Small intestine (tissue), 7 donors: ENCODE data around the gene CEP162. TPM values are rescaled to one million over a fixed set of nuclear protein-coding genes. Genes with fewer than 3 reads are reported as not detected.
"Not testable (repeated sequence)": the region's sequence is repeated elsewhere in the genome, so short reads cannot be mapped to it uniquely, and the experiment has no call there.

Source experiments
- DNase-seq, 2 donors: peaks; one replicate each; pipeline versions ENCODE4 v3.0.0 to v3.0.0-alpha.2; 2013
- FAIRE-seq: peaks from 2 replicates; lab custom pipeline; 2012; peaks lifted over from hg19 to GRCh38; lab: Jason Lieb, UNC
- H3K27ac ChIP-seq, 3 donors: one replicate each; pipeline ENCODE4 v1.5.1; 2013; ENCODE audit warnings: low read length in 2 of 3, mild to moderate bottlenecking in 2 of 3, control low read depth in 1 of 3, inconsistent platforms in 1 of 3, low read depth in 1 of 3, moderate library complexity in 1 of 3
- H3K27me3 ChIP-seq, 3 donors: one replicate each; pipeline ENCODE4 v1.6.1; 2013; ENCODE audit warnings: low read length in 3 of 3, inconsistent platforms in 1 of 3; ENCODE audit not compliant: control insufficient read depth in 3 of 3, insufficient read depth in 3 of 3
- H3K36me3 ChIP-seq, 3 donors: one replicate each; pipeline ENCODE4 v1.6.1; 2013; ENCODE audit warnings: low read length in 3 of 3, inconsistent platforms in 1 of 3, low read depth in 1 of 3, mild to moderate bottlenecking in 1 of 3, moderate library complexity in 1 of 3; ENCODE audit not compliant: control insufficient read depth in 3 of 3, insufficient read depth in 2 of 3
- H3K4me1 ChIP-seq, 3 donors: one replicate each; pipeline ENCODE4 v1.6.1; 2013; ENCODE audit warnings: low read length in 2 of 3, inconsistent platforms in 1 of 3, low read depth in 1 of 3, mild to moderate bottlenecking in 1 of 3, moderate library complexity in 1 of 3; ENCODE audit not compliant: control insufficient read depth in 3 of 3, insufficient read depth in 2 of 3
- H3K4me3 ChIP-seq, 3 donors: one replicate each; pipeline ENCODE4 v1.5.1; 2013; ENCODE audit warnings: low read length in 3 of 3, control low read depth in 1 of 3, inconsistent platforms in 1 of 3, low read depth in 1 of 3, mild to moderate bottlenecking in 1 of 3, moderate library complexity in 1 of 3
- H3K9me3 ChIP-seq, 2 donors: one replicate each; pipeline ENCODE4 v1.6.1; 2013; ENCODE audit warnings: low read depth in 1 of 2, low read length in 1 of 2; ENCODE audit not compliant: control insufficient read depth in 2 of 2, insufficient read depth in 1 of 2
- WGBS, 3 donors: extraction: QIAGEN DNeasy Blood & Tissue Kit; methylation state at CpG; one replicate each; pipeline ENCODE4 v1.1.7; 2013; 5-methylcytosine and 5-hydroxymethylcytosine counted together
- polyA plus RNA-seq, 4 donors: library from polyadenylated mRNA; stranded (reverse) in 3 of 4; unstranded in 1 of 4; fragments of 200-250 nt in 3 of 4; fragments of 120-200 nt in 1 of 4; gene quantifications; one replicate each; pipeline versions ENCODE4 v1.2.1 to v1.2.3, GENCODE V29; 2013
- donor health status: healthy with polysubstance abuse.
- donor health status: control.
- donor health status: control.
- donor health status: Bipolar disorder and iron deficiency.
- donor health status: healthy.

The CEP162 gene
- polyA plus RNA-seq, 4 donors, result 2.4 to 10.8 (median 3.3) TPM

- H3K9me3 ChIP-seq, result peaks cover 0 to 15% of the 10 kb centered on the region in 2 donors
- WGBS, 3 donors, result 88 to 95% (median 92%) methylated on average over 4 of the region's 4 CpGs
- no peaks in the 10 kb centered on the region for H3K4me1 ChIP-seq
- H3K36me3 ChIP-seq, result peaks cover 0 to 27% (median 5%) of the 10 kb centered on the region in 3 donors
- no peak for FAIRE-seq
- no peak overlapping the region for H3K4me3 ChIP-seq
- no peak overlapping the region for H3K27ac ChIP-seq
- H3K27me3 ChIP-seq, result no peaks in the 10 kb centered on the region
- DNase-seq, result no peak
These were observed 90.9 kb downstream of the CEP162 start for GRCh38 chr6:84136364-84137050.

GRCh38 chr6:84135291-84135690 is 92.2 kb downstream of the CEP162 start:
- Histone ChIP-seq H3K27me3 (no peaks in the 10 kb centered on the region), H3K27ac (no peak overlapping the region), H3K4me3 (no peak overlapping the region), H3K9me3 (peaks cover 0 to 15% of the 10 kb centered on the region in 2 donors), H3K36me3 (peaks cover 0 to 27% (median 2%) of the 10 kb centered on the region in 3 donors), H3K4me1 (no peaks in the 10 kb centered on the region)
- FAIRE-seq (no peak), DNase-seq (no peak)
- 91 to 97% (median 96%) methylated on average over 5 of the region's 5 CpGs for WGBS, 3 donors

GRCh38 chr6:84133385-84133784 is 94.1 kb downstream of the CEP162 start:
- not testable (repeated sequence) for H3K4me3 ChIP-seq, H3K27me3 ChIP-seq, H3K4me1 ChIP-seq, DNase-seq, H3K27ac ChIP-seq, FAIRE-seq
- H3K9me3 ChIP-seq, result peaks cover 0 to 17% of the 10 kb centered on the region in 2 donors
- WGBS, 3 donors, result 92 to 97% (median 95%) methylated on average over 9 of the region's 9 CpGs
- peaks cover 0 to 24% (median 2%) of the 10 kb centered on the region in 3 donors for H3K36me3 ChIP-seq

GRCh38 chr6:84129588-84129987 is 97.9 kb downstream of the CEP162 start:
- WGBS, 3 donors, result 94 to 97% (median 96%) methylated on average over 1 of the region's 1 CpG
- Histone ChIP-seq H3K36me3 (peaks cover 2 to 13% (median 4%) of the 10 kb centered on the region in 3 donors), H3K9me3 (peaks cover 0 to 16% of the 10 kb centered on the region in 2 donors)
- not testable (repeated sequence) for DNase-seq, H3K27ac ChIP-seq, H3K4me3 ChIP-seq, H3K27me3 ChIP-seq, FAIRE-seq, H3K4me1 ChIP-seq

- H3K9me3 ChIP-seq, result no peaks in the 10 kb centered on the region
- 91 to 95% (median 92%) methylated on average over 2 of the region's 2 CpGs for WGBS, 3 donors
- no peak overlapping the region for H3K27ac ChIP-seq
- DNase-seq (no peak), FAIRE-seq (no peak)
- H3K36me3 ChIP-seq, result peaks cover 0 to 4% (median 2%) of the 10 kb centered on the region in 3 donors
- H3K4me1 ChIP-seq, result no peaks in the 10 kb centered on the region
- H3K4me3 ChIP-seq, result no peak overlapping the region
- no peaks in the 10 kb centered on the region for H3K27me3 ChIP-seq
These were observed 104.3 kb downstream of the CEP162 start for GRCh38 chr6:84123186-84123585.

- DNase-seq, result no peak
These were observed 108.2 kb downstream of the CEP162 start for GRCh38 chr6:84119277-84119676.

GRCh38 chr6:84118191-84118590 is 109.3 kb downstream of the CEP162 start:
- no peak overlapping the region for H3K4me3 ChIP-seq
- DNase-seq, result no peak
- 84 to 89% (median 86%) methylated on average over 5 of the region's 5 CpGs for WGBS, 3 donors
- peaks cover 0 to 4% of the 10 kb centered on the region in 2 donors for H3K9me3 ChIP-seq
- peaks cover 0 to 2% (median 0%) of the 10 kb centered on the region in 3 donors for H3K36me3 ChIP-seq
- no peak for FAIRE-seq
- H3K27me3 ChIP-seq, result no peaks in the 10 kb centered on the region
- H3K4me1 ChIP-seq, result no peaks in the 10 kb centered on the region
- no peak overlapping the region for H3K27ac ChIP-seq

More at GRCh38 chr6:84119277-84119676, 108.2 kb downstream of the CEP162 start:
- H3K9me3 ChIP-seq, result peaks cover 0 to 4% of the 10 kb centered on the region in 2 donors
- H3K27ac ChIP-seq, result no peak overlapping the region
- peaks cover 0 to 2% (median 0%) of the 10 kb centered on the region in 3 donors for H3K36me3 ChIP-seq
- H3K27me3 ChIP-seq, result no peaks in the 10 kb centered on the region
- no peaks in the 10 kb centered on the region for H3K4me1 ChIP-seq
- no peak for FAIRE-seq
- no peak overlapping the region for H3K4me3 ChIP-seq

GRCh38 chr6:84114933-84115594 is 112.4 kb downstream of the CEP162 start:
- FAIRE-seq, H3K9me3 ChIP-seq, H3K27ac ChIP-seq, H3K27me3 ChIP-seq, H3K4me1 ChIP-seq, DNase-seq, H3K36me3 ChIP-seq, H3K4me3 ChIP-seq: not testable (repeated sequence)
- WGBS, 3 donors, result 61 to 79% (median 66%) methylated on average over 8 of the region's 8 CpGs
